Transverse colon (tissue), 4 donors: ENCODE results near the gene CACNA2D2.

Experiments used
- POLR2A ChIP-seq: fragments of 450-650 bp; IDR thresholded peaks from one replicate; pipeline ENCODE4 v1.6.1; 2016; ENCODE audit warnings: antibody characterized with exemption, mild to moderate bottlenecking, moderate library complexity
- POLR2AphosphoS5 ChIP-seq, 3 donors: sonication (generic); formaldehyde crosslinking; IDR thresholded peaks; one replicate each; pipeline ENCODE4 v1.6.1; 2016; ENCODE audit warnings: antibody characterized with exemption in 3 of 3
- TF ChIP-seq, protein P1 (sequence below), 5 experiments: fragments of 200-600 bp in 3 of 5; fragments of 450-650 bp in 2 of 5; sonication (generic) in 3 of 5; IDR thresholded peaks; 1 replicate in 2 of 5; 2 replicates in 3 of 5; pipeline ENCODE4 v1.5.1; 2016 to 2017; ENCODE audit warnings: antibody characterized with exemption in 5 of 5, inconsistent platforms in 3 of 5, mild to moderate bottlenecking in 2 of 5, moderate library complexity in 1 of 5

DNA sequence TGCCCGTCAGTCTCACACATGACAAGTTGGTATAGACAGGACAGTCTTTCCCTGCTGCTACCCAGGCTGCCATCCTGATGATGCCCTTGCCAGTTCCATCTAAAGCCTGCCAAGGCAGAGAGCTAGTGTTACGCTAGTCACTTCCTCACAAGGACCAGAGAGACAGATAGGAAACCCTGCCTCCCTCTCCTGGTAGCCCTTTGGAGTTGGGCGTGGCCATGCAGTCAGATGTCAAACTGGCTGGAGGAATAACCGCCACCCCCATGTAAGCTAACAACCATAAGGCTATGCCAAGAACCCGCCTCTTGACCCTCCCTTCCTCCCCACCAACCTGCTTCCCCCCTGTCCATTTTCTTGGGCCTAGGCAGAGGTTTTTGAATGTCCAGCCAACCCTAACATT lies 146.9 kb downstream of the CACNA2D2 start:
- TF ChIP-seq POLR2AphosphoS5 (IDR thresholded peaks at IDR 0.05) (no peak), POLR2A (no peak)
- TF ChIP-seq, protein P1, sequence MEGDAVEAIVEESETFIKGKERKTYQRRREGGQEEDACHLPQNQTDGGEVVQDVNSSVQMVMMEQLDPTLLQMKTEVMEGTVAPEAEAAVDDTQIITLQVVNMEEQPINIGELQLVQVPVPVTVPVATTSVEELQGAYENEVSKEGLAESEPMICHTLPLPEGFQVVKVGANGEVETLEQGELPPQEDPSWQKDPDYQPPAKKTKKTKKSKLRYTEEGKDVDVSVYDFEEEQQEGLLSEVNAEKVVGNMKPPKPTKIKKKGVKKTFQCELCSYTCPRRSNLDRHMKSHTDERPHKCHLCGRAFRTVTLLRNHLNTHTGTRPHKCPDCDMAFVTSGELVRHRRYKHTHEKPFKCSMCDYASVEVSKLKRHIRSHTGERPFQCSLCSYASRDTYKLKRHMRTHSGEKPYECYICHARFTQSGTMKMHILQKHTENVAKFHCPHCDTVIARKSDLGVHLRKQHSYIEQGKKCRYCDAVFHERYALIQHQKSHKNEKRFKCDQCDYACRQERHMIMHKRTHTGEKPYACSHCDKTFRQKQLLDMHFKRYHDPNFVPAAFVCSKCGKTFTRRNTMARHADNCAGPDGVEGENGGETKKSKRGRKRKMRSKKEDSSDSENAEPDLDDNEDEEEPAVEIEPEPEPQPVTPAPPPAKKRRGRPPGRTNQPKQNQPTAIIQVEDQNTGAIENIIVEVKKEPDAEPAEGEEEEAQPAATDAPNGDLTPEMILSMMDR (IDR thresholded peaks at IDR 0.05) = no peak
